ENCODE results near the gene RNH1. TPM values are rescaled to one million over a fixed set of nuclear protein-coding genes. Genes with fewer than 3 reads are reported as not detected.

RNH1 gene
- total RNA-seq, 2 experiments from 2014 or later: 65.5 to 65.7 TPM

GRCh38 chr11:497565-498296, 9.3 kb downstream of the RNH1 start:
- H3K9me3 ChIP-seq (ENCODE audit: low read length): no peaks in the 10 kb centered on the region
- H4K20me1 ChIP-seq (ENCODE audit: insufficient read depth, low read length): no peaks in the 10 kb centered on the region
- peaks cover 78% of the 10 kb centered on the region for H3K36me3 ChIP-seq (ENCODE audit: insufficient read depth, low read length)
- no peaks in the 10 kb centered on the region for H3K9me2 ChIP-seq (ENCODE audit: insufficient read depth, low read length)
- intact Hi-C loops (cut with micrococcal nuclease; ENCODE audit: unreplicated experiment): no loop called here
- H3K27ac ChIP-seq (ENCODE audit: low read depth, low read length, poor library complexity, severe bottlenecking): no peak overlapping the region
- no peak for TF ChIP-seq CTCF (conservative IDR thresholded peaks at IDR 0.05; ENCODE audit: low read length)
- no peak for TF ChIP-seq EZH2phosphoT487 (IDR thresholded peaks at IDR 0.05; ENCODE audit: borderline replicate concordance, low read depth, low read length)
- no TSS peak for BruUV-seq (replicated peaks)
- POLR2A ChIA-PET: no interaction called here
- H3K4me2 ChIP-seq (ENCODE audit: low read length): no peak overlapping the region
- H2AFZ ChIP-seq (ENCODE audit: low read length): no peak overlapping the region
- CTCF ChIA-PET (ENCODE audit: unreplicated experiment): no interaction called here
- DNase-seq (ENCODE audit: low spot score): no peak
- peaks cover 6% of the 10 kb centered on the region for H3K4me1 ChIP-seq (ENCODE audit: insufficient read depth, low read length, poor library complexity, severe bottlenecking)
- no peak overlapping the region for H3K4me3 ChIP-seq (ENCODE audit: low read depth, low read length, poor library complexity, severe bottlenecking)
- H3K79me2 ChIP-seq (ENCODE audit: insufficient read depth, low read depth, low read length): no peaks in the 10 kb centered on the region

GRCh38 chr11:496834-497564, 10.0 kb downstream of the RNH1 start:
- ChIA-PET POLR2A (no interaction called here), CTCF (ENCODE audit: unreplicated experiment) (no interaction called here)

More at GRCh38 chr11:496834-497564, 10.0 kb downstream of the RNH1 start:
- Histone ChIP-seq H3K9me2 (ENCODE audit: insufficient read depth, low read length) (no peaks in the 10 kb centered on the region), H3K4me1 (ENCODE audit: insufficient read depth, low read length, poor library complexity, severe bottlenecking) (peaks cover 14% of the 10 kb centered on the region), H3K36me3 (ENCODE audit: insufficient read depth, low read length) (peaks cover 77% of the 10 kb centered on the region), H3K4me2 (ENCODE audit: low read length) (no peak overlapping the region), H3K4me3 (ENCODE audit: low read depth, low read length, poor library complexity, severe bottlenecking) (no peak overlapping the region), H3K9me3 (ENCODE audit: low read length) (no peaks in the 10 kb centered on the region), H2AFZ (ENCODE audit: low read length) (no peak overlapping the region), H3K27ac (ENCODE audit: low read depth, low read length, poor library complexity, severe bottlenecking) (no peak overlapping the region), H3K79me2 (ENCODE audit: insufficient read depth, low read depth, low read length) (no peaks in the 10 kb centered on the region), H4K20me1 (ENCODE audit: insufficient read depth, low read length) (no peaks in the 10 kb centered on the region)
- no TSS peak for BruUV-seq (replicated peaks)
- no peak for TF ChIP-seq EZH2phosphoT487 (IDR thresholded peaks at IDR 0.05; ENCODE audit: borderline replicate concordance, low read depth, low read length)
- no peak for TF ChIP-seq CTCF (conservative IDR thresholded peaks at IDR 0.05; ENCODE audit: low read length)
- intact Hi-C loops (cut with micrococcal nuclease; ENCODE audit: unreplicated experiment): no loop called here
- no peak for DNase-seq (ENCODE audit: low spot score)

Measured in OCI-LY7 (cell line).